ENCODE measurements around the gene MARK3. TPM values are rescaled to one million over a fixed set of nuclear protein-coding genes. Genes with fewer than 3 reads are reported as not detected.

The MARK3 gene
- total RNA-seq, 2 experiments from 2014 or later, result 107 TPM

DNA sequence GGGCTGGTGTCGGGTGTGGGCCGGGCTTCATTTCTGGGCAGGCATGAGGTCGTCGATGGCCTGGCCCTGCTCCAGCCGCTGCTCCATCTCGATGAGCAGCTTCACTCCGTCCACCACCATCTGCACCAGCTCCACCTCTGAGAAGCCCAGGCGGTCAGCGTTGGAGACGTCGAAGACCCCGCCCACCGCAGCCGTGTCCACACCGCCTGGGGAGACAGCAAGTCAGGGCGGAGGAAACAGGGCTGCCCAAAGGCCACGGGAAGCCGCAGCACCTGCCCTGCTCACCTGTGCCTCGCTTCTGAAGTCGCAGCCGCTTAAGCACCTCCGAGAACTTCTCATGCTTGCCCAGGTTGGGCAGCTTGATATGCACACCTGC lies 134.6 kb downstream of the MARK3 start:
- intact Hi-C loops (cut with DNase I, micrococcal nuclease), result no loop called here
- no peak overlapping the region for H3K27ac ChIP-seq (ENCODE audit: low read depth in 1 of 2, low read length in 2 of 2)
- Mint-ChIP-seq H3K27ac (no peak overlapping the region), H3K36me3 (ENCODE audit: low read depth) (no peaks in the 10 kb centered on the region), H3K4me1 (ENCODE audit: low read depth) (peaks cover 10% of the 10 kb centered on the region), H3K4me3 (peak overlapping the region; percentile 76), H3K27me3 (peaks cover 23% of the 10 kb centered on the region), H3K9me3 (no peaks in the 10 kb centered on the region)
- peaks cover 42% of the 10 kb centered on the region for H3K4me1 ChIP-seq (ENCODE audit: insufficient read depth, low read length)
- POLR2A ChIA-PET, result interaction anchor here (2.3 kb wide), 1 partner anchor 9 kb away, joined by 9 read pairs; the partner anchor contains the start of gene TRMT61A
- DNase-seq (peak in 1 of 14 experiments; percentile 24), ATAC-seq (ENCODE audit: poor library complexity) (no peak)
- no peak for TF ChIP-seq CTCF (IDR thresholded peaks at IDR 0.05)
- CTCF ChIA-PET, result no interaction called here
- peaks cover 0 to 15% of the 10 kb centered on the region in 2 experiments for H3K9me3 ChIP-seq (ENCODE audit: control insufficient read depth in 1 of 2, insufficient read depth in 1 of 2, low read length in 2 of 2)
- H3K36me3 ChIP-seq (ENCODE audit: insufficient read depth, low read length), result no peaks in the 10 kb centered on the region
- H3K4me3 ChIP-seq (ENCODE audit: low read length), result no peak overlapping the region
- peaks cover 11 to 19% of the 10 kb centered on the region in 2 experiments for H3K27me3 ChIP-seq (ENCODE audit: control insufficient read depth in 1 of 2, insufficient read depth in 2 of 2, low read length in 2 of 2)

DNA sequence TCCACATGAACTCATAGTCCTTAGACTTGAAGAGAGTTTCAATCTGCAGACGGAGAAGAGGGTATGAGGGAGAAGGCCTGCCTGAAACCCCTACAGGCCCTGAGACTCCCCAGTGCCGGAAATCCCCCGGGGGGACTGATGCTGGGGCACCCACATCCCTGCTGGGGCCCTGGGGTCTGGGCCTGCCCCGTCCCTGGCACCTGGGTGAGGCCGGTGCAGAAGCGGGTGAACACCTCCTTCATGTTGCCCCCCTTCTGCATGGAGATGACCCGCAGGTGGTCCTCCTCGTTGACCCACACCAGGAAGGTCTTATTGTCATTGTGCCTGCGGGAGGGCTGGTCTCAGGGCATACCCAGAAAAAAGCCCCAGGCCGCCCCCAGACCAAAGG lies 135.0 kb downstream of the MARK3 start:
- peak in 1 of 14 experiments; percentile 32 for DNase-seq
- no peak for ATAC-seq (ENCODE audit: poor library complexity)

GRCh38 chr14:103520657-103521437 lies 135.6 kb downstream of the MARK3 start:
- Histone ChIP-seq H3K4me3 (ENCODE audit: low read length) (peak overlapping the region; percentile 50), H3K4me1 (ENCODE audit: insufficient read depth, low read length) (peaks cover 42% of the 10 kb centered on the region), H3K27me3 (ENCODE audit: control insufficient read depth in 1 of 2, insufficient read depth in 2 of 2, low read length in 2 of 2) (peaks cover 11 to 19% of the 10 kb centered on the region in 2 experiments), H3K36me3 (ENCODE audit: insufficient read depth, low read length) (no peaks in the 10 kb centered on the region), H3K9me3 (ENCODE audit: control insufficient read depth in 1 of 2, insufficient read depth in 1 of 2, low read length in 2 of 2) (peaks cover 0 to 15% of the 10 kb centered on the region in 2 experiments), H3K27ac (ENCODE audit: low read depth in 1 of 2, low read length in 2 of 2) (no peak overlapping the region)
- ATAC-seq (ENCODE audit: poor library complexity) (peak; percentile 73), DNase-seq (peak; percentile 31 to 88 (median 62))
- H3K27me3 Mint-ChIP-seq, result peaks cover 23% of the 10 kb centered on the region
- intact Hi-C loops (cut with DNase I, micrococcal nuclease), result no loop called here
- H3K27ac Mint-ChIP-seq, result no peak overlapping the region
- TF ChIP-seq CTCF (IDR thresholded peaks at IDR 0.05), result peak; percentile 57
- peak overlapping the region; percentile 60 for H3K4me3 Mint-ChIP-seq
- no peaks in the 10 kb centered on the region for H3K36me3 Mint-ChIP-seq (ENCODE audit: low read depth)
- ChIA-PET POLR2A (interaction anchor here (1.1 kb wide), 3 partner anchors 10 to 22 kb away, joined by 3 to 4 read pairs (median 3); no protein-coding TSS in a partner anchor), CTCF (interaction anchor here (1.2 to 1.8 kb wide), 5 partner anchors 16 to 130 kb away, joined by 3 to 7 read pairs (median 3); no protein-coding TSS in a partner anchor)
- no peaks in the 10 kb centered on the region for H3K9me3 Mint-ChIP-seq
- peaks cover 10% of the 10 kb centered on the region for H3K4me1 Mint-ChIP-seq (ENCODE audit: low read depth)

More for the DNA sequence above, 135.0 kb downstream of the MARK3 start:
- ChIA-PET CTCF (interaction anchor here (1.3 to 1.8 kb wide), 3 partner anchors 16 to 129 kb away, joined by 3 to 7 read pairs (median 5); no protein-coding TSS in a partner anchor), POLR2A (interaction anchor here (2.3 kb wide), 1 partner anchor 8 kb away, joined by 9 read pairs; the partner anchor contains the start of gene TRMT61A)
- Mint-ChIP-seq H3K27ac (no peak overlapping the region), H3K27me3 (peaks cover 23% of the 10 kb centered on the region), H3K36me3 (ENCODE audit: low read depth) (no peaks in the 10 kb centered on the region), H3K4me3 (no peak overlapping the region), H3K4me1 (ENCODE audit: low read depth) (peaks cover 10% of the 10 kb centered on the region), H3K9me3 (no peaks in the 10 kb centered on the region)
- peaks cover 42% of the 10 kb centered on the region for H3K4me1 ChIP-seq (ENCODE audit: insufficient read depth, low read length)
- H3K27ac ChIP-seq (ENCODE audit: low read depth in 1 of 2, low read length in 2 of 2), result no peak overlapping the region
- peaks cover 0 to 15% of the 10 kb centered on the region in 2 experiments for H3K9me3 ChIP-seq (ENCODE audit: control insufficient read depth in 1 of 2, insufficient read depth in 1 of 2, low read length in 2 of 2)
- no peak for TF ChIP-seq CTCF (IDR thresholded peaks at IDR 0.05)
- peak overlapping the region; percentile 50 for H3K4me3 ChIP-seq (ENCODE audit: low read length)
- intact Hi-C loops (cut with DNase I, micrococcal nuclease), result no loop called here
- no peaks in the 10 kb centered on the region for H3K36me3 ChIP-seq (ENCODE audit: insufficient read depth, low read length)
- peaks cover 11 to 19% of the 10 kb centered on the region in 2 experiments for H3K27me3 ChIP-seq (ENCODE audit: control insufficient read depth in 1 of 2, insufficient read depth in 2 of 2, low read length in 2 of 2)
